HuH-7 (cell line): Measurements from ENCODE around the gene SCAMP3.

Source experiments
- DNase-seq: peaks from one replicate; pipeline ENCODE4 v3.0.0; 2011; ENCODE audit warnings: low spot score

The SCAMP3 gene

DNA sequence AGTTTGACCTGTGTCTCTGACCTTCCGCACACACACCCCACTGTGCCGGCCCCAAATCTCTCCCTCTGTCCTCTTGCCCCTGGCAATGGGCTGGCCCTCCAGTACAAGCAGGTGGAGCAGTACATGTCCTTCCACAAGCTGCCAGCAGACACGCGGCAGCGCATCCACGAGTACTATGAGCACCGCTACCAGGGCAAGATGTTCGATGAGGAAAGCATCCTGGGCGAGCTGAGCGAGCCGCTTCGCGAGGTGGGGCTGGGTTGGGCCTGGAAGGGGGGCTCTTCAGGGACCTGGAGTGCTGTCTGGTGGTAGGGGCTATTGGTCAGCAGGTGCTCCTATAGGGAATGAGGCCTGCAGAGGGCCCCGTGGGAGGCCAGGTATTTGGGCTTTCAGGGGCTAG, 22.9 kb upstream of the SCAMP3 start:
- no peak for DNase-seq

DNA sequence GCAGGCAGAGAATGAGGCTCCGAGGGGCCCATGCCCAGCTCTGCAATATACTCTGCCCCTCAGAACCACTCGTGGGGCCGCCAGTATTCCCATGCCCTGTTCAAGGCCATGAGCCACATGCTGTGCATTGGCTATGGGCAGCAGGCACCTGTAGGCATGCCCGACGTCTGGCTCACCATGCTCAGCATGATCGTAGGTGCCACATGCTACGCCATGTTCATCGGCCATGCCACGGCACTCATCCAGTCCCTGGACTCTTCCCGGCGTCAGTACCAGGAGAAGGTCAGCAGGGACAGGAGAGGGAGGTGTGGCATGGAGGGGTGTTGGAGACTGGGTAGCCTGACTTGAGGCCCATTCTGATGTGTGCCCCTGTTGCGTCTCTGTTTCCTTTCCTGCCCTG, 22.3 kb upstream of the SCAMP3 start:
- no peak for DNase-seq

DNA sequence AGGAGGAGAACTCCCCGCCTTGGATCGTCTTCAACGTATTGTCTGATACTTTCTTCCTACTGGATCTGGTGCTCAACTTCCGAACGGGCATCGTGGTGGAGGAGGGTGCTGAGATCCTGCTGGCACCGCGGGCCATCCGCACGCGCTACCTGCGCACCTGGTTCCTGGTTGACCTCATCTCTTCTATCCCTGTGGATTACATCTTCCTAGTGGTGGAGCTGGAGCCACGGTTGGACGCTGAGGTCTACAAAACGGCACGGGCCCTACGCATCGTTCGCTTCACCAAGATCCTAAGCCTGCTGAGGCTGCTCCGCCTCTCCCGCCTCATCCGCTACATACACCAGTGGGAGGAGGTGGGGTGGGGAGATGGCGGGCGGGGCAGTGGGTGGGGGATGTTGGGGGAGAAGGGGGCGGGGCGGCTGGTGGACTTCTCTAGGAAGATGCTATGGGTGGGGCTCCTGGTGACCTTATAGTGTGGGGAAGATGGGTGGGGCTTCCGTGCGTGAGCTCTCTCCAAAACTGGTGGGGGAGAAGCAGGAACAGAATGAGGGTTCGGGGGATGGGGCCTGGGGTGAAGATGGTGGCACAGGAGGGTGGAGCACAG, 20.4 kb upstream of the SCAMP3 start:
- no peak for DNase-seq

DNA sequence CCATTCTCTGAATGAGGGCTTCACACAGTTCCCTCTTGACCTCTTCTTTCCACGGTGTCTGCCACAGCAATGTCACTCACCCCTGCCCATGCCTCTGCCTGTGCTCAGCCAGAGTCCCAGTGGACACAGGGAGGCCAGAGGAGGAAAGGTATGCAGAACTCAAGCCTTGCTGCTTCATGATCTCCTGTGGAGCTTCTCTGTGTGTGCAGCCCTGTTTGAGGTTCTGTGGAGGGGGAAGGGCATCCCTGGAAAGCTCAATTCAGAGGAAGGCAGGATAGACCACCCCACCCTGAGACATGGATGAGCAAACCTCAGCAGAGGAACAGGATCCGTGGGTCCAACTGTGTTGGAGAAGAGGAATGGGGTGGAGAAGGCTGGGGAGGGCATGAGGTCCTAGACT, 17.1 kb upstream of the SCAMP3 start:
- no peak for DNase-seq

DNA sequence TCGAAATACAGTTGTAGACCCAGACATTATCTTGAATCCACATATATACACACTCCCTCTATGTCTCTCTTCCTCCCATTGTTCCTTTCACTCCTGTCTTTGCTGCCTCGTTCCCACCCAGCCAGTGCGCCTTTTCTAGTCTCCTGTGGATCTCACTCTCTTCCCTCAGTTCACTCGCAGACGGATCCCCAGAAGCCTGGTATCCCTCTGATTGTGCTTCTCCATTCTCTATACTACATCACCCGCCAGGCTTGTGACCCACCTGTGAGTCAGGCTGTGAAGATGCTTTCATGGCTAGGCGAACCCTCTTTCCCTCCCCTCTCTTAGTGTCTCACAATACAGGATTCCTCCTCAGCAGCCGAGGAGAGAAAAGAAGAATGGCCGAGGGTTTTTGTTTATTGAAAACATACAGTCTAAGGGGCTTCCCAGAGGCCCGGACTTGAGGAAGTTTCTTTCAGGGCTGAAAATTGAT, 16.6 kb upstream of the SCAMP3 start:
- DNase-seq = no peak

DNA sequence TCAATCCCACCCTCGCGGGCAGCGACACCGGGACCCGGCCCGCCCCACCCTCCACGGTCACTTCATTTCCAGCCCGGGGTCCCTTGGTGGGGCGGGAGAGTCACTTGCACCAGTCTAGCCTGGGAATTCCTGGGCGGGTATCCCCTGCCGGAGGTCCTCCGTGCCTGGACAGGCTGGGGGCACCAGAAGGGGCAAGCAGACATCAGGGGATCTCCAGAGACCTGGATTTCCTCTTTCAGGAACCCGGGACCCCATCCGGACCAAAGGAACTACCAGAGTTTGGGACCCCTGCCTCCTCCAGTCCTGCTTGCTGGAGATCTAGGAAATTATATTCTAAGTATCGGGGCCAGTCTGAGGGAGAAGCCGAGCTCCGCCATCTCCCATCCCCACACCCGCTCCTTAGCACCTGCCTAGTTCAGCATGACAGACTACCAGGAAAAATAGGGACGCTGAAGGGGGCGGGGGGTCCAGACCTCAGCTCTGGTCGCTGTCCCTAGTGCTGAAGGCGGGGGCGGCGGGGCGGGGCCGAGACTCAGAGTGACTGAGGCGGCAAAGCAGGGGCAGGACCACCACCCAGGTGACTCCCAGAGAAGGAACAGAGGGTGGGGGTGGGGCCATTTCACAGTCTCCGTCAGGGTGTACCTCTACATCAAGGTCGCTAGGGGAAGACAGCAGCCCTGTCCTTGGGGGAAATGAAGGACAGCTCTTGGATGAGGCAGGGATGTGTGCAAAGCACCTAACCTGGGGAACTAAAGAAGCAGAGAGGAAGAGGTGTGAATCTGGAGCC, 15.9 kb upstream of the SCAMP3 start:
- peak; percentile 92 for DNase-seq

DNA sequence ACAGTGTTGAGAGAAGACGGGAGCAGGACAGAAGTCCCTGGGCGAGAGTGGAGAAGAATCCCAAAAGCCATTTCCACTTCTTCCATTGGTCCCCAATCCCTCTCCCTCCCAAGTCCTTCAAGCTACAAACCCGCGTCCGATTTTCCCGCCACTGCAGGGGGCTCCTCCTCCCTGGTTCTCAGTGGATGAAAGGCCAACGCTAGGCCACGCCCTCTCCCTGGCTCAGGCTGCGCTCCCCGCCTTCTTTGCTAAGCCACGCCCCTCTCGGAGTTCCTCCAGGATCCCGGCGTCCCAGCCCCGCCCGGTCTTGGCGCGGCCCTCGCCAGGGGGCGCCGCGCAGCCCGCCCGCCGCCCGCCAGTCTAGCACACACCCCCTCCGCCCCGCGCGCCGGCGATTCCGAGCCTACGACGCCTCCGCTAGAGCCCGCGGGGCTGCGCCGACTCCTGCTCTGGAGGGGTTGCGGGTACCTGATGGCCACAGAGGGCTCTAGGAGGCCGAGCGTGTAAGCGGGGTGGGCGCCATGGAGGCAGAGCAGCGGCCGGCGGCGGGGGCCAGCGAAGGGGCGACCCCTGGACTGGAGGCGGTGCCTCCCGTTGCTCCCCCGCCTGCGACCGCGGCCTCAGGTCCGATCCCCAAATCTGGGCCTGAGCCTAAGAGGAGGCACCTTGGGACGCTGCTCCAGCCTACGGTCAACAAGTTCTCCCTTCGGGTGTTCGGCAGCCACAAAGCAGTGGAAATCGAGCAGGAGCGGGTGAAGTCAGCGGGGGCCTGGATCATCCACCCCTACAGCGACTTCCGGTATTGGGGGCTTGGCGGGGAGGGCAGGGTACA, 15.1 kb upstream of the SCAMP3 start, which contains the start of gene HCN3:
HCN3 (plus strand) TSS at position 394 of the 832 bp plus-strand sequence; CDS start at position 522, 128 bp downstream.
- DNase-seq = peak; percentile 99

DNA sequence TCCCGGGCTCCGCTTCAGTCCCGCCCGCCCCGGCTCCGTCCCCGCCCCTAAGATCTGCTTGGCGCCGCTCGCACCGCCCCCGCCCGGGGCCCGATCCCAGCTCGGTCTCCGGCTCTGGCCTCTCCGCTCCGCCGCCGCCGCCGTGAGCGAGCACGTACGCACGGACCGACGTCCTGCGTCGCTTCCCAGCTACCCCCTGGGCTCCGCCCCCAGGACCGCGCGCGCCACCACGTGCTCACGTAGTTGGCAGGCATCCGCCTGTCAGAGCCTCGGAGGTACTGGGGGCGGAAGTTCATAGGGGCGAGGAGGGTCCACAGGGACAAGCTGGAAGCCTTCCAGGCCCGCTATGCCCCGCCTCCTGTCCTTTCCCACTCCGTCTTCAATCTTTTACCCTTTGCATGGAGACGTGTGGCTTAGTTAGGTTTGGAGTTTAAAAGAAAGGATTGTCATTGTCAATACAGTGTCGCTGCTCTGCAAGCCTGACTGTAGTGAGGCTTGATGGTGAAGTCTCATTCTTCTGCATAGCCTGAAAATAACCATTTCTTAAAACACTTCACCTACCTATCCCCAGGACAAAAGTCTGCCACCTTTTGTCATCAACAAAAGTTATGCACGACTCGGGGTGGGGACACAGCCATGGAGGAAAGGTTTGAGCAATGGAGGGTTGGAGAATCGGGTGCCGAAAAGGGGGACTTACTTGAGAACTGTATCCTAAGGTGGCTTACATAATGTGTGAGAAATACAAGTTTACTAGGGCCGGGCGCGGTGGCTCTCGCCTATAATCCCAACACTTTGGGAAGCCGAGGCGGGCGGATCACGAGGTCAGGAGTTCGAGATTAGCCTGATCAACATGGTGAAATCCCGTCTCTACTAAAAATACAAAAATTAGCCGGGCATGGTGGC, 11.4 kb upstream of the SCAMP3 start, which contains the start of gene CLK2:
CLK2 (minus strand) TSS at position 162 of the 903 bp plus-strand sequence. CDS start 2,527 bp downstream, outside the sequence.
- peak; percentile 100 for DNase-seq

DNA sequence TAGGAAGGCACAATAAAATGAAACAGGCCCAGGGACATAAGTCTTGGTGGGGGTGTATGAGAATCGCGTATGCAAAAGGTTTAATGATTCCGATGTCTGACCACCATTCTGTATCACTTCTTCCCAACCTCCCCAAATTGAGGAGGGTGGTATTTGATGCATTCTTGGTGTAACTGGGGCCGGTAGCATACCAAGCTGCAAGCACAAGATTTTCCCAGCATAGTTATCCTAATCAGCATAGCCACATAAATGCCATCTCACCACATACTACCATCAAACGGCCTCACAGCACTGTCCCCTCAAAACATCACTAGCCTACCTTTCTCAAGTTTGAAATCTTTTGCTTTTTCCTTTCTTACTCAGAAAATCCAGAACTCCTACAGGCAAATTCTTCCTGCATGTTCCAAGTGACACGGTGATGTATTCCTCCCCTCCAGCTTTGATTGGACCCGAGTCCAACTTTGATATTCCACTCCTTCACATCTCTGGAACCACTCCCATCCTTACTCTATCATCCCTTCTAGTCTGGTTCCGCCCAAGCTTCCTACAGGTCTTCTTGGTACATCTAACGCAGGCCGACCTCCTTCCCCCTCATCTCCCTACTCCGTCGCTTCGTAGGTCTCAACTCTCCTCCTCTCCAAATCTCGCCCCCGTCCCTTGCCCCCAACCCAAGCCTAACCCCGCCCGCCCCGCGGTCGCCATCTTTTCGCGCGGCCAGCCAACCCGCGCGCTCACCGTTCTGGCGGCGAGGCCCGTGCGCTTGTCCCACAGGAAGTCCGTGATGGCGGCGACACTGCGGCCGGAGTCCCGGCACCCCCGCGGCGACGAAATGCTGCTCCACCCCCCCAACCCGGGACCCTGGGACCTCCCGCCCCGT, 10.5 kb upstream of the SCAMP3 start:
- peak; percentile 64 for DNase-seq

DNA sequence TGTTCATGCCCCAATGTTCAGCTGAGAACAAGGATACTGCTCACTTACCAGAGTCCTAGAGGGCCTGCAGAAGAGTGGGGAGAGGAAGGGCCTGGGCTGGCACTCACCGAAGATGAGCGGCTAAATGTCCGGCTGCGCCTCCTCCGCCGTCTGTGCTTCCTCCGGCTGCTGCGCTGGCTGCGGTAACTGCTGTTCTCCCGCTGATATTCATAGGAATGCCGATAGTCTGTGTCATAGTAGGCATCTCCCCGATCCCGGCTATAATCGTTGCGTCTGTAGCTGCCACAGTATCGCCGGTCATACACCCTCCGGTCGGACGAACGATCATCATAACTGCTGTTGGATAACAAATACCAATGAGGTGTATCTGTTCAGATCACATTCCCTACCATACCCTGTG, 7.2 kb upstream of the SCAMP3 start:
- DNase-seq = no peak

DNA sequence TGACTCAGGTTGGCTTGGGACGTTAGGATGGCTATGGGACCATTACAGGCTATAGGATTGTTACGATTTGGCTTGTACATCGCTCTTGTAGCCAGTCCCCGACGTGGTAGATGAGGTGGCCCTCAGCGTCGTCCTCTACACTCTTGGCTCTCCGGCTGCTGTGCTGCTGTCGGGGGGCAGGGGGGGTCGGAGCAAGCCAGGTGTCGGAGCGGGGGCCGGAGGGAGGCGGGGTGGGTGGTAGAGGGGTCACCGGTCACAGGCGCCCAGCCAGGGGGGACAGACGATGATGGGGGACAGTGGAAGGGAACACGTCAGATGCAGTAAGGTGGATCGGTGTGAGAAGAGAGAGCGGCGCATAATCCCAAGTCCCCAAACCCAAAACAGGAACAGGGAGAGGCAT, 6.5 kb upstream of the SCAMP3 start:
- DNase-seq = no peak

DNA sequence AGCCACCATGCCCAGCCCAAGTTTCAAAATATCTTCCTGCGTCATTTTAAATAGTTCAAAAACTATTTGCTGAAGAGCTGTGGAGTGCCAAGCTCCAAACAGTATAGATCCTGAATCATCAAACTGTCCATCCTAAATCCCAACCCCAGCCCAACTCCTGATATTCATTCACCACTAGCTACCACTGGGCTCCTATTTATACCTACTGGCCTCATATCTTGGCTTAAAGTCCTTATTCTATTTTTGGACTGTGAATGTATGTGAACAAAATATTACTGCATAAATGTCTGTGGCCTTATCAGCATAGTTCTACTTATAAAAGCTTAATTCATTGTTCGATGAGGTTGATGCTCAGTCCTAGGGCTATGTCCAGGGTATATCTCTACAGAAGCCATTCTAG, 5.2 kb upstream of the SCAMP3 start:
- DNase-seq = no peak

DNA sequence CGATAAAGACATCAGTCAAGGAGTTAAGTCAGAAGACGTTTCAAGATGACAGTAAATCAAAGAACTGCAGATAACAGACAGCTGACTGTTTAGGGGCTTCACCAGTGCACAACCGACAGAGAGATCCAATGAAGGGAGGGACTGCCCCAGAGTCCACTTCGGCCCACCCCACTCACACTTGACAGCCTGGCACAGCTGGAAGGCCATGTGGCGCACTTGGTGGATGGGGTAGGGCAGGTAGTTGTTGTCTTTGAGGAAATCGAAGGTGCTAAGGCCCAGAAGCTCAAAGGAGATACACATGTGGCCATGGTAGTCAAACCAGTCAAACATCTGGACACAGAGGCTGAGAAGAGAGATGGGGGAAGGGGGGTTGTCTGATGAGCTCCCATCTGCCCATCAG, 4.4 kb upstream of the SCAMP3 start:
- no peak for DNase-seq

DNA sequence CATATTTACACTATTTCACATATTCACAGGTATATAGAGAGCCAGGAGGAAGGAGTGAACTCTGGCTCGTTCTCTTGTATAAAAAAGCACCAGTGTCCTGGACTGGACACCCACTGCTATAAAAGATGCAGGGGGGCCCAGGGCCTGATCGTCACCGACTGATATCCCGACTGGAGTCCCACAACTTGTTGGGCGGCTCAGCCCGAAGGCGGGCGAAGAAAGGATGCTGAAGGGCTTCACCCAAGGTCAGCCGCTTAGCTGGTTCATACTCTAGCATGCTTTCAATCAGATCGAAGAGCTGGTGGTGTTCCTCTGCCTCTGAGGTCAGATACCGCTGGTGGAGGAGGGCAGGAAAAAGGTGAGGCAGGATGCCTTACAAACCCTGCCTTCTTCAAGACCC, 907 bp upstream of the SCAMP3 start:
- no peak for DNase-seq

DNA sequence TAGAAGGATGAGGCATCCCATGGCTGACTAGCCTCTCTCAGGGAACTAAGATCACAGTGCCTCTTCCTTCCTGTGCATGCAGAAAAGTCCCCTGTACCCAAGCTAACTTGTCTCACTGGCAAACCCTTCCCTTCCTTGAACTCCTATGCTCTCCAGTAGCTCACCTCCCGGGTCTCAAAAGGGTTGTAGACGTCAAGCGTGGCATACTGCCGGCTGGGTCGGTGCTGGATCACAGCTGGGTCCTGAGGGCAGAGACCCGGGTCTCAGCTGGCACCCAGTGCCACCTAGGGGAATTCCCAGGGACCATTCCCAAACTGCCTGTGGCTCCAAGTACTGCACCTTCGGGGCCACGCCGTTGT, 688 bp downstream of the SCAMP3 start:
- DNase-seq = no peak

DNA sequence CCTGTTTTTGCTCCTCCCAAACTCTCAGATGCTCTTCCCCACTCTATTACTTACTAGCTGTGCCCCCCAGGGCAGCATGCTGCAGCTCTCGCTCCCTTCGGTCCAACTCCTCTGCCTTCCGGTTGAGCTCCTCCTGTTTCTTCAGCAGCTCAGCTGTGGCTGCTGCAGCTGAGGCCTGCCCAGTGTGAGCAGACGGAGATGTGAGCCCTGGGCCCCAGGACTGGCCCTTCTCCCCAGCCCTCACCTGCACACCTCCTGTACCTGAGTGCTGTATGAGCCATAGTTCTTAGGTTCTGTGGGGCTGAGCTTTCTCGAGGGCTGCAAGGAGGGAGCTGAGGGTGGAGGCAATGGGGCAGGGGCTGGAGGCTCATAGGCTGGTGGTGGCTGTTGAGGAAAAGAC, 1.9 kb downstream of the SCAMP3 start:
- no peak for DNase-seq

DNA sequence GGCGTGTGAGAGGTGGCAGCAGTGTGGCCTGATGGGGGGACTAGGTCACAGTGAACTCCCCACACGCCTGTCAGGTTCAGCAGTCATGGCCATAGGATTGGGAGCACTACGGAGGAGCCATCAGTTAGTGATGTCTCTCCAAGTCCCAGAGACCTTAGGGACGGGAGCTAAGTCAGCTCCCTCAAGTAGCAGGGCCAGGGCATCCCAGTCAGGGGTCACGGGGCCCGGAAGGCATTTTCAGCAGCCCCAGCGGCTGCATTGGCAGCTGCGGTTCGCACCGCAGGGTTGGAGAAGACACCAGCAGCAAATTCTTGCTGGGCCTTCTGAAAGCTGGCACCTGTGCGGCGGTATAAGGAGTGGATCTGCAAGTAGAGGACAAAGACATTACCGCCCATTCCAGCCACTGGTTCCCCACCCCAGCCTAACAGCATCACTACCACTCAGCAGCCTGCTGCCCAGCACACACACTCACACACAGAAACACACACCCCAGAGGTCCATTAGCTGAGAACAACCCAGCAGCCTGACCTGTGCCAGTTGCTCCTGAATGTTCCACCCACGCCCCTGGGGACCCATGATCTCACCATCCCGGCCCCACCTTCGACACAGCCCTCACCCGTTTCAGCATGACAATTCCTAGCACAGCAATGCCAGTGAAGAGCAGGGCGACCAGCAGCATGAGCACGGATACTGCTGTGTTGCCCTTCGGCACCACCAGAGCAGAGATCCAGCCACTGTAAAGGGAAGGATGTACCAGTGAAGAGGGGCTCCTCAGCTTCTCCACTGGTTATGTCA, 5.9 kb downstream of the SCAMP3 start:
- no peak for DNase-seq

DNA sequence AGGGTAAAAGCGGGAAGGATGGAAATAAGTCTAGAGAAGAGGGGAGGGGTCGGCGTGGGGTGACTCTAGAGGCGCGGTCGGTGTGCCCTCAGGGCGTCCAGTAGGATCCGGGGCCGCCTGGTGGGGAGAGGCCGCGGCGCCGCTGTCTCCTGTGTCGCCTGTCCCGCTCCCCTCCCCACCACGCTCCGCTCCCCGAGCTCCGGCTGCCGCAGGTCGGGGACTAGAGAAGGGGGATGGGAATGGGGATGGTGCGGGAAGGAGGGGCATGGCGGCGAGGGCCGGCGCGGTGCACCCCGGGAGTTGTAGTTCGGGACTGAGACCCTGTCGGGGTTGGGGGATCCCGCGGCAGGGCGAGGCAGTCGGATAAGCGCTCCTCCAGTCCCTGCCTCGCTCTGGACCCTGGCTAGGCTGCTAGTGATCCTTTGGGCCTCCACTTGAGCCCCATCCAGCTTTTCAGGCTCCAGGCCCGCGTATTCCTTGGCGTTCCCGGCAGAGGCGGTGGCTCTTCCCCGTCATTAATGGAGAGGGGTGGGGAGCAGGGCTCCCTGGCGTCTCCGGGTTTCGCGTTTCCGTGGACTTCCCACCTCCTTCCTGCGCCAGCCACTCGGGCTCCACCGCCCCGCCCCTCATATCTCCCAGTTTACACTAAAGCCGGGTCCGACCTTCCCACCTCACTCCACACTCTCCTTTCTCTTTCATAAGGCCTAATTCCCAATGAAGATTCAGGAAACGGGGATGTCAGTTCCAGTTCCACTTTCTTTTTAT, 6.7 kb downstream of the SCAMP3 start, which contains the start of gene ENTREP3:
ENTREP3 (minus strand) TSS at position 241 of the 765 bp plus-strand sequence. CDS start 606 bp downstream, outside the sequence.
- peak; percentile 98 for DNase-seq

DNA sequence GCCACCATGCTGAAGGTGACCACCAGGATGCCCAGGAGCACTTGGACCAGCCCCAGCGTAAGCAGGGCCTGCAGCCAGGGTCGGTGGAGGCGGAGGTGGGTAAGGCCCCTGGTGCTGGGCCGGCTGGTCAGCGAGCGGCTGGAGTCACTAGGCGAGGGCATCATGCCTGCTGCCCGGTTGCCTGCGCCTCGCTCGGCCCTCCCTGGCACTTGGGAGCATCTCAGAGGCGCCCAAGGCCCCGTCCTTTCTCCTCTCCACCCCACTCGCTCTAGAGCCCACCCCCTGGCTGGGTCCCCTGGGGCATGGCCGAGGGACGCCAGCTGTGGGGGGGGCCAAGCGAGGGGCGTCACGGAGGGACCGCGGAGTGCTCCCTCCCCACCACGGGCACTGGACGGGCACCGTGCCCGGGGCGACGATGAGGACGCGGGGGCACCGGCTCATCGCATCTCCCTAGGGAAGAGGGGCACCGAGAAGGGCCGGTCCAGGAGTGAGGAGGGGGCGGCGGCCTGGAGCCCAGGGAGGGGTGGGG, 7.4 kb downstream of the SCAMP3 start:
- no peak for DNase-seq
